Stimulated activated CD4-positive, alpha-beta T cell treated with anti-CD3 and anti-CD28 coated beads, Interleukin-12 subunit alpha, Interleukin-12 subunit beta, amount 100 ng/mL, for 24 hours (primary cell): ENCODE data around the gene HORMAD1.
"Not testable (repeated sequence)": the region's sequence is repeated elsewhere in the genome, so short reads cannot be mapped to it uniquely, and the experiment has no call there.

Experiments
- DNase-seq, 2 experiments: peaks; one replicate each; pipeline ENCODE4 v3.0.0-alpha.2; 2020; ENCODE audit warnings: low read depth in 2 of 2

HORMAD1 gene

GRCh38 chr1:150720703-150721102, at the start of gene HORMAD1:
Gene HORMAD1, minus strand, starts transcription at chr1:150720895. Its CDS starts 1,390 bp downstream, at chr1:150719505.
- DNase-seq = no peak

GRCh38 chr1:150767704-150768103, 47.0 kb upstream of the HORMAD1 start:
- DNase-seq = not testable (repeated sequence)

- not testable (repeated sequence) for DNase-seq
Measured at GRCh38 chr1:150765977-150766301, 45.2 kb upstream of the HORMAD1 start.

- no peak for DNase-seq
Measured at GRCh38 chr1:150765296-150765976, 44.7 kb upstream of the HORMAD1 start, which contains the start of gene CTSS. Gene CTSS, minus strand, starts transcription at chr1:150765778. Its CDS starts 1,015 bp downstream, at chr1:150764763.

GRCh38 chr1:150764617-150765101, 44.0 kb upstream of the HORMAD1 start:
- no peak for DNase-seq

- no peak for DNase-seq
Measured at GRCh38 chr1:150763018-150763417, 42.3 kb upstream of the HORMAD1 start.

- DNase-seq = no peak
Measured at GRCh38 chr1:150762552-150762951, 41.9 kb upstream of the HORMAD1 start.

GRCh38 chr1:150761801-150762200, 41.1 kb upstream of the HORMAD1 start:
- DNase-seq = no peak

GRCh38 chr1:150760013-150760412, 39.3 kb upstream of the HORMAD1 start:
- no peak for DNase-seq

- DNase-seq = no peak
Measured at GRCh38 chr1:150753416-150753815, 32.7 kb upstream of the HORMAD1 start.

GRCh38 chr1:150751443-150751842, 30.7 kb upstream of the HORMAD1 start:
- no peak for DNase-seq

- DNase-seq = no peak
Measured at GRCh38 chr1:150749720-150750311, 29.1 kb upstream of the HORMAD1 start.

GRCh38 chr1:150748878-150749719, 28.4 kb upstream of the HORMAD1 start:
- DNase-seq = no peak

- no peak for DNase-seq
Measured at GRCh38 chr1:150730130-150730721, 9.5 kb upstream of the HORMAD1 start.

- no peak for DNase-seq
Measured at GRCh38 chr1:150724336-150724735, 3.6 kb upstream of the HORMAD1 start.

GRCh38 chr1:150720098-150720497, 597 bp downstream of the HORMAD1 start:
- DNase-seq = no peak

GRCh38 chr1:150718225-150718891, 2.3 kb downstream of the HORMAD1 start:
- DNase-seq = no peak

- DNase-seq = not testable (repeated sequence)
Measured at GRCh38 chr1:150709031-150709430, 11.7 kb downstream of the HORMAD1 start.

- peak in 1 of 2 experiments; percentile 3 for DNase-seq
Measured at GRCh38 chr1:150708595-150708994, 12.1 kb downstream of the HORMAD1 start.

- DNase-seq = no peak
Measured at GRCh38 chr1:150706091-150706490, 14.6 kb downstream of the HORMAD1 start.

GRCh38 chr1:150703427-150703826, 17.3 kb downstream of the HORMAD1 start:
- no peak for DNase-seq
